DMS153 treated with DMSO at 0.1 percent for 48 hours (cell line): Measurements from ENCODE around the gene RBM17.
A peak's percentile ranks its signal among the peaks of the same experiment; 100 is the strongest.
"Not testable (repeated sequence)": the region's sequence is repeated elsewhere in the genome, so short reads cannot be mapped to it uniquely, and the experiment has no call there.

Experiments used
- DNase-seq: peaks from one replicate; lab custom pipeline; 2025; ENCODE audit not compliant: unreplicated experiment; lab: John Stamatoyannopoulos, UW

RBM17 gene

GRCh38 chr10:6088721-6089333 lies at the start of gene RBM17:
Gene RBM17 (plus strand): TSS chr10:6089034. CDS start chr10:6097066, 8,032 bp downstream.
- peak; percentile 55 for DNase-seq

DNA sequence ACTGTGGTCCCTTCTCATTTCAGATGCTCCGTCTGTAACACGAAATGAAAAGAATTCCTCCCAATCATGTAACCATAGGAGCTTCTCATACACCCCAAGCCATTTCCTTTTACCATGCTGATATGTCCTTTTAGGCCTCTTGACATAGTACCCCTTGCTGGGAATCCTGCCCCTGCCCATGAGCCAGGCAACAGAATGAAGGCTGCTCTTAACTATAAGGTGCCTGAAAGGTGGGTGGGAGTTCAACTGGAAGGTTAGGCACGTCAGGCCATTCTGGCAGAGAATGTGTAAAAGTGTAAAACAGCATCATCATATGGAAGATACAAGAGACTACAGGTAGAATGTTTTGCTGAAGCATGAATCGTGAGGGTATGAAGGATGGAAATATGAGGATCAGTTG lies 49.1 kb upstream of the RBM17 start:
- DNase-seq = no peak

DNA sequence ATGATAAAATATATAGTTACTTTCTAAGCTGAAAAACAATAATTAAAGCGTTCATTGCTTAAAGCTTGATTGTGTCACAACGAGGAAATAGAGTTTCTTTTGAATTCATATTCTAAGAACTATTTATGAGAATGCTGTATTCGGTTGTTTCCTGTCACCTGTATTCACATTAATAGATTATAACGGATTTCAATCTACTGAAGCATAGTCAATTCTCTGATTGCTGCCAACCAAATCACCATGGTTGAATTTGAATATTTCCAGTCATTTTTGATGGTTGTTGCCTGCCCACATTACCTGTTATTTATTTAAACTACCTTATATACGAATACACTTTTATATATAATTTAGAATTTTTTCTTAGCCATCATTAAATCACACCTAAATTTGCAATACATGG lies 48.6 kb upstream of the RBM17 start:
- no peak for DNase-seq

DNA sequence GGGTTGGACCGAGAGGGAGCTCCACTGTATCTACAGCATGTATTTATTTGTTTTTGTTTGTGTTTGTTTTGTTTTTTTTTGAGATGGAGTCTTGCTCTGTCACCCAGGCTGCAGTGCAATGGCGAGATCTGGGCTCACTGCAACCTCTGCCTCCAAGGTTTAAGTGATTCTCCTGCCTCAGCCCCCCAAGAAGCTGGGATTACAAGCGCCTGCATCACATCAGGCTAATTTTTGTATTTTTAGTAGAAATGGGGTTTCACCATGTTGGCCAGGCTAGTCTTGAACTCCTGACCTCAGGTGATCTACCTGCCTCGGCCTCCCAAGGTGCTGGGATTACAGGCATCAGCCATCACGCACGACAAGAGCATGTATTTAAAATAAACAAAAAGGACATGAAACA lies 45.5 kb upstream of the RBM17 start:
- DNase-seq = not testable (repeated sequence)

GRCh38 chr10:6044060-6044459 lies 44.8 kb upstream of the RBM17 start:
- DNase-seq = no peak

- DNase-seq = no peak
These were observed 44.0 kb upstream of the RBM17 start for GRCh38 chr10:6044751-6045313.

GRCh38 chr10:6045314-6045848 lies 43.5 kb upstream of the RBM17 start:
- DNase-seq = no peak

DNA sequence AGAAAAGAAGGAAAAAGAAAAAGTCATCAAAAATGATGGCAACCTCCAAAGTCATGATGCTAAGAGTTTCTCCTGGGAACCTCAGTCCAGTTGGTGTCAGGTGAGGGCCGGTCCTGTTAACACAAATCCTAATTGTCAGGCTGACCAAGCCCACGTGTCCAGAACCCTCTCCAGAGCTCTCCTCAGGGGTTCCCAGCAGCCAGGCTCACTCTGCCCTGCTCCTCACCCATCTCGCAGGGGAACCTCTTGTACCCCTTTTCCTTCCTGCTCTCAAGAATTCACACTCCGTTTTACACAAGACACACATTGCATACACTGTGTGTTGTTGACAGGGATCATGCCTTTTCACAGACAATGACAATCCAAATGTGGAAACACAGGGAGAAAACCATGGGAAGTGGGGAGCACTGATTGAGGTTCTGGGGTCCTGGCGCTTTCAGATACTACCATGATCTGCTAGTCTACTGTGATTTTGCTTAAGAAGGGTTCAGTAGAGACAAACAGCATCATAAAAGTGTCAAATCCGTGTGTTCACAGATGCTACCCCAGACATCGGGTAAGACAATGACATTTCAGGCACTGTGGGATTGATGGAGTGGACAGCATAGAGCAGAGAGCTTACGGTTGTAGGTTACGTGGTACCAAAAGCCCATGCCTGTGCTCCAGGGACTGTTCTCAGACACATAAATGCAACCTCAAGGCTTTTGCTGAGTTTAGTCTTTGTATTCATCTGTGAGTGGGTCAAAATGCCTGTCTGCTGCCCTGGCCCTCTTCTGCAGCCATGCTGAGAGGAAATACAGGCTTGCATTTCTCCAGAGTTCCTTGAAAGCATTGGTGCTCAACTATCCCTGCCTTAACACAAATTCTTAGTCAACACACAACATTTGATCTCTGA lies 42.7 kb upstream of the RBM17 start:
- no peak for DNase-seq

- no peak for DNase-seq
These were observed 41.8 kb upstream of the RBM17 start for GRCh38 chr10:6046773-6047611.

- DNase-seq = no peak
These were observed 41.0 kb upstream of the RBM17 start for GRCh38 chr10:6047847-6048246.

GRCh38 chr10:6048281-6049030 lies 40.4 kb upstream of the RBM17 start:
- DNase-seq = no peak

- DNase-seq = no peak
These were observed 39.8 kb upstream of the RBM17 start for GRCh38 chr10:6049031-6049400.

DNA sequence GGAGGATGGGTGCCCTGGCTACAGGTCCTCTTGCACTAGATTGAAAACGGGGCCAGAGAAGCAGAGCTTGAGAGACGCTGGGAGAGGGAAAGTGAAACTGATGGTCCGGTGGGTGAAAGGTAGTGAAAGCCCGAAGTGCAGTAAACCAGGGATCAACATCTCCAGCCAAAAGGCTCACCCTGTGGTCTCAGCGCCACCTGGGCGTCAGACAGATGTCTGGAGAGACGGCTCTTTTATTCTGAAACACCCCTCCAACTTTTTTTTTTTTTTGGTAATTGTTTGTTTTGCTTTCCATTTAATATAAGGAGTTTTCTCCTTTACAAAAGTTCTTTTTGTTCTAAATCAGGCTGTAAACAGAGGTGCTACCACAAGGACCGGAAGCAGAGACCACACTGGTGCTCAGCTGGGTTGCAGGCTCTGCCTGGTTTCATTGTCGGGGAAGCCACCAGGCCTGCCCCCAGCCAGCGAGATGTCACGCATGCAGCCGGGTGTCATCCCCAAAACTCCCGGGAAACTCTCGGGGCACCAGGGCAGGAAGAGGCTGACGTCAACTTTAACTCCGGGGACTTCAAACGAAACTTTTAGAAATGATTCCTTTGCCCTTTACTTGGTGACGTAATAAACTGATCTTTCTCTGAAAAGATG lies 37.9 kb upstream of the RBM17 start:
- no peak for DNase-seq

- no peak for DNase-seq
These were observed 36.3 kb upstream of the RBM17 start for GRCh38 chr10:6052247-6053221.

GRCh38 chr10:6053303-6053702 lies 35.5 kb upstream of the RBM17 start:
- DNase-seq = no peak

DNA sequence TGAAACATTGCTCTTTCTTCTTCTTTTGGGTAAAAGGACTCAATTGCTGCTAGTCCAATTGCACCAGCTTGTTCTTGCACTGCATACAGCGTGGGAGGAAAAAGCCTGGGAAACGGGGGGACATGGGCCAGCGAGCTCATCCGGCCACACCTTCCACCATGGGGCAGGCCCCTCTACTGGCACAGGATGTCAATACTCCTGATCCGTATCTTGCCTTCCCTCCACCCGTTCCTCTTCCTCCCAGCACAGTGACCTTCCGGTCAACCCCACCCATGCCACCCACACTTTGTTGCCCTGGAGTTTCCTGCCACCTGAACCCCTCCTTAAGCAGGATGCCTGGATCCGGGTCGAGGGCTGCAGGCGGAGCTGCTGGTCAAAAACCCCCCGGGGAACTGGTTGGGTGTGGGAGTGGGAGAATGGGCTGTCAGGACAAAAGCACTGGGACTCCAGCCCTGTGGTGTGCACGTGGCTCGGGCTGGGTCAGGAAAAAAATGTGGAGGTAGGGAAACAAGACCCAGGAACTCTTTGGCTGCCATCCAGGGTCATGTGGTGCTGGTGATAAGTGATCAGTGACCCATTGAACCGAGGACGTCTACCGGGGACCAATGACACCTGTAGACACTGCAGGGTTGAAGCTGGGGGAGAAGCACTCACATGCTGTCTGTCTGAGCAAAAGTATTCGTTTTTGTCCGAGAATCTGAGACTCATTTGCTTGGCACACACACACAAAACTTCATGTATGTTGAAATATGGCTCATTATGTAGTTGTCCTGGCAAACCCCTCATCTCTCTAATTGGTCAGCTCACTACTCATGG lies 34.8 kb upstream of the RBM17 start:
- no peak for DNase-seq

DNA sequence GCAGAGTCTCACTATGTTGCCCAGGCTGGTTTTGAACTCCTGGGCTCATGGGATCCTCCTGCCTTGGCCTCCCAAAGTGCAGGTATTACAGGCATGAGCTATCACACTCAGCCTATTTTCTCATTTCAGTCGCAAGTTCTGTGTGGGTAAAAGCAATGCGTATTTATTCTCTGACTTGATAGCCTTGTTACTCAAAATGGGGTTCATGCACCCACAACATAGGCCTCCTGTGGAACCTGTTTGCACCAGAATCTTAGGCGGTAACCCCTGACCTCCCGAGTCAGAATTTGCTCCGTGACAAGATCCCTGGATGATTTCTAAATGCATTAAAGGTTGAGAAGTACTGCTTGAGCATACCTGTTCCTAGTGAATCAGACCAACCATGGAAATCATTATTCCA lies 34.0 kb upstream of the RBM17 start:
- DNase-seq = no peak

- DNase-seq = no peak
These were observed 32.9 kb upstream of the RBM17 start for GRCh38 chr10:6055929-6056328.
